Caco-2 (cell line): ENCODE measurements around the gene PLEKHA3. TPM values are rescaled to one million over a fixed set of nuclear protein-coding genes. Genes with fewer than 3 reads are reported as not detected.

Source experiments
- BruUV-seq: library from RNA; stranded (reverse); fragments of 400-500 nt; replicated peaks from 2 replicates; lab custom pipeline; 2021; lab: Mats Ljungman, UMichigan
- CTCF ChIA-PET: fragments of 300-600 bp; sonication (Branson Sonifier 250); formaldehyde crosslinking; loops from one replicate; lab custom pipeline; 2022; ENCODE audit warnings: antibody characterized with exemption; lab: Charles Lee
- POLR2A ChIA-PET: fragments of 300-600 bp; sonication (Branson Sonifier 250); formaldehyde crosslinking; loops from one replicate; lab custom pipeline; 2022; ENCODE audit warnings: antibody characterized with exemption; lab: Charles Lee
- DNase-seq, 2 experiments: peaks; one replicate each; pipeline versions ENCODE4 v3.0.0 to v3.0.0-alpha.2; 2020 to 2022
- H3K27me3 ChIP-seq: replicated peaks from 2 replicates; pipeline ENCODE4 v1.6.0; 2011; ENCODE audit warnings: low read length; ENCODE audit not compliant: control insufficient read depth, insufficient read depth
- H3K36me3 ChIP-seq: 2 replicates; pipeline ENCODE4 v1.5.1; 2011; ENCODE audit warnings: low read length; ENCODE audit not compliant: control insufficient read depth, insufficient read depth
- H3K4me1 ChIP-seq: fragments of 250-450 bp; sonication (Bioruptor Pico); 2 replicates; pipeline ENCODE4 v1.5.1; 2020; ENCODE audit warnings: mild to moderate bottlenecking
- H3K4me3 ChIP-seq: 2 replicates; pipeline ENCODE4 v1.5.1; 2011; ENCODE audit warnings: low read depth, mild to moderate bottlenecking, control low read depth, low read length
- H3K9me3 ChIP-seq: fragments of 250-450 bp; sonication (Bioruptor Pico); 2 replicates; pipeline ENCODE4 v1.5.1; 2020; ENCODE audit warnings: mild to moderate bottlenecking, moderate library complexity
- H3K27ac Mint-ChIP-seq: one replicate; pipeline ENCODE4 v1.8.0; 2022; ENCODE audit warnings: mixed read lengths; ENCODE audit not compliant: unreplicated experiment
- H3K27me3 Mint-ChIP-seq: one replicate; pipeline ENCODE4 v1.8.0; 2022; ENCODE audit warnings: mixed read lengths; ENCODE audit not compliant: insufficient read depth, unreplicated experiment
- H3K36me3 Mint-ChIP-seq: one replicate; pipeline ENCODE4 v1.8.0; 2022; ENCODE audit warnings: mild to moderate bottlenecking, mixed read lengths; ENCODE audit not compliant: insufficient read depth, unreplicated experiment
- H3K4me1 Mint-ChIP-seq: one replicate; pipeline ENCODE4 v1.8.0; 2022; ENCODE audit warnings: low read depth, mixed read lengths; ENCODE audit not compliant: unreplicated experiment
- H3K4me3 Mint-ChIP-seq: one replicate; pipeline ENCODE4 v1.8.0; 2022; ENCODE audit warnings: mild to moderate bottlenecking, moderate library complexity, mixed read lengths; ENCODE audit not compliant: unreplicated experiment
- H3K9me3 Mint-ChIP-seq: one replicate; pipeline ENCODE4 v1.8.0; 2022; ENCODE audit warnings: mixed read lengths; ENCODE audit not compliant: unreplicated experiment
- intact Hi-C: fragments of 100-400 bp; cut with micrococcal nuclease; formaldehyde crosslinking; loops from one replicate; pipeline ENCODE4 v1.10.0; 2022; ENCODE audit not compliant: unreplicated experiment
- total RNA-seq: library from RNA; stranded (reverse); gene quantifications from 2 replicates; pipeline ENCODE4 v1.2.3, GENCODE V29; 2022
- TF ChIP-seq, protein P1 (sequence below), 2 experiments: fragments of 200-600 bp in 1 of 2; IDR thresholded peaks; 1 replicate in 1 of 2; 2 replicates in 1 of 2; pipeline versions ENCODE4 v1.5.1 to v1.8.0; 2011 to 2022; ENCODE audit warnings: antibody characterized with exemption in 1 of 2, control low read depth in 1 of 2, inconsistent platforms in 1 of 2, low read depth in 1 of 2, low read length in 1 of 2, mild to moderate bottlenecking in 1 of 2, moderate library complexity in 1 of 2; ENCODE audit not compliant: insufficient read depth in 1 of 2, severe bottlenecking in 1 of 2, unreplicated experiment in 1 of 2

Gene PLEKHA3
- total RNA-seq, 1 experiment from 2014 or later, result 18.5 TPM

DNA sequence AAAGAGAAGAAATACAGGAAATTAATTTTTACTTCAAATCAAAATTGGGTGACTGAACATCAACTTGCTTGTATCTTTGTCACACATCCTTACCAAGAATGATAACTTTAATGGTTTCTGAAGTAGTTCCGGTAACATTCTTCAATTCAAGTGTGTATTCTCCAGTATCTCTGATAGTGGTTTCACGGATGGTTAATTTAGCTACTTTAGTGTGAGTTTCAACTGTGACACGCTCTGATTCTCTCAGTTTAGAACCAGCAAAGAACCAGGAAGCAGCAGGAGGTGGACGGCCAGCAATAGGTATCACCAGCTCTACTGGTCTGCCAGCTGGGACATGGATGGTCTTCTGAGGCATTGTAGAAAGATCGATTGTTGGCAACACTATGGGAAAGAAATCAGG lies 62.3 kb downstream of the PLEKHA3 start:
- BruUV-seq, result no TSS peak
- no peak overlapping the region for H3K4me3 ChIP-seq
- Mint-ChIP-seq H3K4me3 (no peak overlapping the region), H3K4me1 (no peaks in the 10 kb centered on the region), H3K9me3 (no peaks in the 10 kb centered on the region), H3K27me3 (no peaks in the 10 kb centered on the region), H3K36me3 (peaks cover 17% of the 10 kb centered on the region), H3K27ac (no peak overlapping the region)
- no peaks in the 10 kb centered on the region for H3K27me3 ChIP-seq
- DNase-seq, result no peak
- POLR2A ChIA-PET, result no interaction called here
- H3K9me3 ChIP-seq, result no peaks in the 10 kb centered on the region
- peaks cover 4% of the 10 kb centered on the region for H3K36me3 ChIP-seq
- no peaks in the 10 kb centered on the region for H3K4me1 ChIP-seq
- intact Hi-C loops, result no loop called here
- CTCF ChIA-PET, result no interaction called here
- TF ChIP-seq, protein P1, sequence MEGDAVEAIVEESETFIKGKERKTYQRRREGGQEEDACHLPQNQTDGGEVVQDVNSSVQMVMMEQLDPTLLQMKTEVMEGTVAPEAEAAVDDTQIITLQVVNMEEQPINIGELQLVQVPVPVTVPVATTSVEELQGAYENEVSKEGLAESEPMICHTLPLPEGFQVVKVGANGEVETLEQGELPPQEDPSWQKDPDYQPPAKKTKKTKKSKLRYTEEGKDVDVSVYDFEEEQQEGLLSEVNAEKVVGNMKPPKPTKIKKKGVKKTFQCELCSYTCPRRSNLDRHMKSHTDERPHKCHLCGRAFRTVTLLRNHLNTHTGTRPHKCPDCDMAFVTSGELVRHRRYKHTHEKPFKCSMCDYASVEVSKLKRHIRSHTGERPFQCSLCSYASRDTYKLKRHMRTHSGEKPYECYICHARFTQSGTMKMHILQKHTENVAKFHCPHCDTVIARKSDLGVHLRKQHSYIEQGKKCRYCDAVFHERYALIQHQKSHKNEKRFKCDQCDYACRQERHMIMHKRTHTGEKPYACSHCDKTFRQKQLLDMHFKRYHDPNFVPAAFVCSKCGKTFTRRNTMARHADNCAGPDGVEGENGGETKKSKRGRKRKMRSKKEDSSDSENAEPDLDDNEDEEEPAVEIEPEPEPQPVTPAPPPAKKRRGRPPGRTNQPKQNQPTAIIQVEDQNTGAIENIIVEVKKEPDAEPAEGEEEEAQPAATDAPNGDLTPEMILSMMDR (IDR thresholded peaks at IDR 0.05; ENCODE audit: insufficient read depth in 1 of 2, low read depth in 1 of 2, low read length in 1 of 2, severe bottlenecking in 1 of 2, unreplicated experiment in 1 of 2), result no peak

DNA sequence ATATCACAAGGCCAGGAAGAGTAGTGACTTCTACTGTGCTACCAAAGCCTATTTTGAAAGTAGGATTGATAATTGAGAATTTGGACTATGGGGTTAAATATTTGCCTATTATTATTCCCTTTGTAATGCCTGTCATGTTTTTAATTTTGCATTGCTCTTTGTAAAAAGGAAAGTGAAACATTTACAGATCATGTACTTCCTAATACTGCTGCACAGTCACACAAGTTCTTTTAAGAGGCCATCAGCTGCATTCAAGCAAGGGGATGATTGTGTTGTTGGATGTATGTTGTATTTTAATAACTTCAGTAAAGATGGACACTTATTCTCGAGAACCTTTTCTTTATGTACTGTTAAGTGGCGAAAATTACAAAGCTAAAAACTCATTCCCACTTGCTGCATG lies 70.1 kb downstream of the PLEKHA3 start:
- peaks cover 13% of the 10 kb centered on the region for H3K36me3 Mint-ChIP-seq
- H3K9me3 ChIP-seq, result no peaks in the 10 kb centered on the region
- ChIA-PET CTCF (no interaction called here), POLR2A (no interaction called here)
- no peaks in the 10 kb centered on the region for H3K9me3 Mint-ChIP-seq
- no peaks in the 10 kb centered on the region for H3K27me3 ChIP-seq
- H3K4me3 Mint-ChIP-seq, result no peak overlapping the region
- H3K4me1 Mint-ChIP-seq, result no peaks in the 10 kb centered on the region
- DNase-seq, result no peak
- H3K4me1 ChIP-seq, result no peaks in the 10 kb centered on the region
- TF ChIP-seq, protein P1 (IDR thresholded peaks at IDR 0.05; ENCODE audit: insufficient read depth in 1 of 2, low read depth in 1 of 2, low read length in 1 of 2, severe bottlenecking in 1 of 2, unreplicated experiment in 1 of 2), result no peak
- peaks cover 2% of the 10 kb centered on the region for H3K36me3 ChIP-seq
- intact Hi-C loops, result no loop called here
- H3K27me3 Mint-ChIP-seq, result no peaks in the 10 kb centered on the region
- no peak overlapping the region for H3K4me3 ChIP-seq
- no peak overlapping the region for H3K27ac Mint-ChIP-seq
- BruUV-seq, result no TSS peak

DNA sequence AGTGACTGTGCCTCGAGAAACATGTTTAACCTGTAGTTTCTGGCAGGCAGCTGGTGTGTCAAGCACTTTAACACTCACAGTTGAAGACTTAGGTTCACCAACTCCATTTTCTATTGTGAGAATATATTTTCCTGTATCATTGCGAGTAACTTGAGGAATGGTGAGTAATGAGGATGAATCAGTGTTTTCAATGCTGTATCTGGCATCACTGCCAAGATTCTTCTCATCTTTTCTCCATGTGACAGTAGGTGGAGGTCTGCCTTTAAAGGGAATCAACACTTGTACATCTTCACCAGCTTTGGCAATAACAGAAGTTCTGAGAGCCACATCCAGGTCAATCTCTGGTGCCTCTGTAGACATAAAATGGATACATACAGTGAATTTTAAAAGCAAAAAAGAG lies 72.8 kb downstream of the PLEKHA3 start:
- Mint-ChIP-seq H3K27ac (no peak overlapping the region), H3K4me3 (no peak overlapping the region), H3K9me3 (no peaks in the 10 kb centered on the region), H3K36me3 (peaks cover 7% of the 10 kb centered on the region), H3K4me1 (no peaks in the 10 kb centered on the region), H3K27me3 (no peaks in the 10 kb centered on the region)
- no peaks in the 10 kb centered on the region for H3K27me3 ChIP-seq
- intact Hi-C loops, result no loop called here
- H3K4me1 ChIP-seq, result no peaks in the 10 kb centered on the region
- no peak overlapping the region for H3K4me3 ChIP-seq
- CTCF ChIA-PET, result no interaction called here
- no TSS peak for BruUV-seq
- peaks cover 1% of the 10 kb centered on the region for H3K36me3 ChIP-seq
- DNase-seq, result no peak
- H3K9me3 ChIP-seq, result no peaks in the 10 kb centered on the region
- POLR2A ChIA-PET, result no interaction called here
- TF ChIP-seq, protein P1 (IDR thresholded peaks at IDR 0.05; ENCODE audit: insufficient read depth in 1 of 2, low read depth in 1 of 2, low read length in 1 of 2, severe bottlenecking in 1 of 2, unreplicated experiment in 1 of 2), result no peak

Other genes with a start within 250 kb of the PLEKHA3 start
- gene PRKRA, start 29.3 kb upstream of the PLEKHA3 start, total RNA-seq, result 58.3 and 60.2 TPM in 2 replicates
- 2.1 and 2.9 TPM in 2 replicates for gene PJVK, start 29.1 kb upstream of the PLEKHA3 start, total RNA-seq
- 1.3 and 2.4 TPM in 2 replicates for gene FKBP7, start 1.9 kb upstream of the PLEKHA3 start, total RNA-seq